ENCODE measurements around the gene HES5.

GRCh38 chr1:2554621-2555387, 24.7 kb upstream of the HES5 start:
- TF ChIP-seq POLR2A (IDR thresholded peaks at IDR 0.05; ENCODE audit: low read depth, low read length) (no peak), CTCF (IDR thresholded peaks at IDR 0.05; ENCODE audit: extremely low read depth in 1 of 2, insufficient read depth in 1 of 2, low read depth in 1 of 2, low read length in 2 of 2) (peak; percentile 48 to 59), POLR2AphosphoS5 (IDR thresholded peaks at IDR 0.05; ENCODE audit: insufficient read depth, low read depth, low read length) (no peak), MAX (IDR thresholded peaks at IDR 0.05; ENCODE audit: insufficient read depth, insufficient read length) (no peak), FOS (IDR thresholded peaks at IDR 0.05; ENCODE audit: borderline replicate concordance, insufficient read depth, low read length) (no peak), MYC (IDR thresholded peaks at IDR 0.05; ENCODE audit: low read depth, low read length) (no peak), EZH2 (IDR thresholded peaks at IDR 0.05; ENCODE audit: borderline replicate concordance, low read depth, low read length, severe bottlenecking) (no peak), JUN (IDR thresholded peaks at IDR 0.05; ENCODE audit: borderline replicate concordance, insufficient read depth, insufficient read length, low read depth) (no peak), GATA2 (IDR thresholded peaks at IDR 0.05; ENCODE audit: insufficient read depth, insufficient read length, low read depth, low read length) (no peak)

All from endothelial cell of umbilical vein (primary cell).